Thoracic aorta (tissue), 2 donors: ENCODE measurements around the gene RCBTB2. TPM values are rescaled to one million over a fixed set of nuclear protein-coding genes. Genes with fewer than 3 reads are reported as not detected.

Source experiments
- ATAC-seq: fragments of 150-250 bp; one replicate; pipeline ENCODE4 v1.8.0; 2017; ENCODE audit warnings: low read depth; ENCODE audit not compliant: insufficient number of reproducible peaks, low FRiP score
- DNase-seq: peaks from one replicate; pipeline ENCODE4 v3.0.0-alpha.2; 2020; ENCODE audit warnings: low spot score
- H3K27ac ChIP-seq, 2 donors: fragments of 200-600 bp; sonication (generic); 1 replicate in 1 of 2; 2 replicates in 1 of 2; pipeline ENCODE4 v1.5.1; 2016; ENCODE audit warnings: mild to moderate bottlenecking in 2 of 2, moderate library complexity in 2 of 2
- H3K27me3 ChIP-seq: fragments of 200-600 bp; sonication (generic); replicated peaks from 2 replicates; pipeline ENCODE4 v1.6.0; 2016; ENCODE audit warnings: mild to moderate bottlenecking; ENCODE audit not compliant: insufficient read depth
- H3K36me3 ChIP-seq: fragments of 200-600 bp; sonication (generic); one replicate; pipeline ENCODE4 v1.5.1; 2016
- H3K4me1 ChIP-seq, 2 donors: fragments of 200-600 bp; sonication (generic); 1 replicate in 1 of 2; 2 replicates in 1 of 2; pipeline versions ENCODE4 v1.5.1 to v1.6.0; 2016; ENCODE audit warnings: low read depth in 2 of 2, mild to moderate bottlenecking in 1 of 2; ENCODE audit not compliant: control insufficient read depth in 1 of 2
- H3K4me3 ChIP-seq: fragments of 200-600 bp; sonication (generic); 2 replicates; pipeline ENCODE4 v1.5.1; 2016; ENCODE audit warnings: mild to moderate bottlenecking
- H3K9me3 ChIP-seq: fragments of 200-600 bp; sonication (generic); 2 replicates; pipeline ENCODE4 v1.5.1; 2016
- CTCF ChIP-seq: fragments of 200-600 bp; sonication (generic); IDR thresholded peaks from one replicate; pipeline ENCODE4 v1.5.1; 2019; ENCODE audit warnings: antibody characterized with exemption
- total RNA-seq, 2 donors: library from RNA; depleted of rRNA; stranded (reverse); fragments of >200 nt; gene quantifications; one replicate each; pipeline versions ENCODE4 v1.1.0 to v1.2.3, GENCODE V29; 2016

Gene RCBTB2
- total RNA-seq, 2 donors from 2014 or later: 15.8 to 16.4 TPM

- ATAC-seq (no peak), DNase-seq (no peak)
- H3K36me3 ChIP-seq: peaks cover 3% of the 10 kb centered on the region
- no peaks in the 10 kb centered on the region for H3K4me1 ChIP-seq
- no peak for TF ChIP-seq CTCF
- no peaks in the 10 kb centered on the region for H3K27me3 ChIP-seq
- H3K9me3 ChIP-seq: no peaks in the 10 kb centered on the region
- H3K4me3 ChIP-seq: peak overlapping the region; percentile 12
- peak overlapping the region; percentile 30 to 34 for H3K27ac ChIP-seq
These were observed 41.3 kb downstream of the RCBTB2 start for GRCh38 chr13:48491423-48492095.

- H3K4me1 ChIP-seq: no peaks in the 10 kb centered on the region
These were observed 42.6 kb downstream of the RCBTB2 start for GRCh38 chr13:48490241-48490640.

GRCh38 chr13:48489666-48490065 is 43.2 kb downstream of the RCBTB2 start:
- Histone ChIP-seq H3K36me3 (peaks cover 3% of the 10 kb centered on the region), H3K4me3 (no peak overlapping the region), H3K27ac (no peak overlapping the region), H3K9me3 (no peaks in the 10 kb centered on the region), H3K4me1 (no peaks in the 10 kb centered on the region), H3K27me3 (no peaks in the 10 kb centered on the region)
- DNase-seq (no peak), ATAC-seq (no peak)
- TF ChIP-seq CTCF: no peak

More at GRCh38 chr13:48490241-48490640, 42.6 kb downstream of the RCBTB2 start:
- no peaks in the 10 kb centered on the region for H3K9me3 ChIP-seq
- no peak overlapping the region for H3K4me3 ChIP-seq
- no peaks in the 10 kb centered on the region for H3K27me3 ChIP-seq
- TF ChIP-seq CTCF: no peak
- H3K36me3 ChIP-seq: peaks cover 3% of the 10 kb centered on the region
- no peak for DNase-seq
- H3K27ac ChIP-seq: no peak overlapping the region
- ATAC-seq: no peak

- no peak overlapping the region for H3K4me3 ChIP-seq
- no peak for ATAC-seq
- no peak overlapping the region for H3K27ac ChIP-seq
- no peak for TF ChIP-seq CTCF
- no peaks in the 10 kb centered on the region for H3K4me1 ChIP-seq
- no peaks in the 10 kb centered on the region for H3K9me3 ChIP-seq
- no peaks in the 10 kb centered on the region for H3K27me3 ChIP-seq
- DNase-seq: no peak
- H3K36me3 ChIP-seq: peaks cover 5% of the 10 kb centered on the region
These were observed 43.9 kb downstream of the RCBTB2 start for GRCh38 chr13:48488995-48489394.

- TF ChIP-seq CTCF: no peak
- no peaks in the 10 kb centered on the region for H3K4me1 ChIP-seq
- no peak overlapping the region for H3K27ac ChIP-seq
- no peak for ATAC-seq
- H3K27me3 ChIP-seq: no peaks in the 10 kb centered on the region
- no peak overlapping the region for H3K4me3 ChIP-seq
- H3K9me3 ChIP-seq: no peaks in the 10 kb centered on the region
- H3K36me3 ChIP-seq: peaks cover 5% of the 10 kb centered on the region
- DNase-seq: no peak
These were observed 44.9 kb downstream of the RCBTB2 start for GRCh38 chr13:48487968-48488367.
